HepG2 (cell line): ENCODE results near the gene PXYLP1. TPM values are rescaled to one million over a fixed set of nuclear protein-coding genes. Genes with fewer than 3 reads are reported as not detected.

Experiments
- ATAC-seq: fragments of 200-7000 bp; cut with Tn5 transposase; 3 replicates; pipeline ENCODE4 v1.9.1; 2020; ENCODE audit warnings: mild to moderate bottlenecking, moderate library complexity
- BruUV-seq: library from RNA; stranded (reverse); fragments of 400-500 nt; replicated peaks from 2 replicates; lab custom pipeline; 2021; lab: Mats Ljungman, UMichigan
- CTCF ChIA-PET: fragments of 300-600 bp; formaldehyde crosslinking; extraction: SDS; loops from one replicate; lab custom pipeline; 2021; ENCODE audit warnings: low total read pairs, inconsistent platforms, low intra/inter-chr PET ratio; lab: Yijun Ruan, JAX
- POLR2A ChIA-PET: fragments of 350-600 bp; sonication (Branson Sonifier 250); formaldehyde crosslinking; loops from one replicate; lab custom pipeline; 2020; ENCODE audit warnings: antibody characterized with exemption, inconsistent platforms; lab: Yijun Ruan, JAX
- DNase-seq: peaks from one replicate; pipeline ENCODE4 v3.0.0-alpha.2; 2015; ENCODE audit warnings: low spot score
- FAIRE-seq: peaks from 3 replicates; lab custom pipeline; 2011; peaks lifted over from hg19 to GRCh38; lab: Jason Lieb, UNC
- H2AFZ ChIP-seq: one replicate; pipeline ENCODE4 v1.6.1; 2011; ENCODE audit warnings: low read length, inconsistent platforms
- H3K27ac ChIP-seq: fragments of 300-600 bp; 3 replicates; pipeline ENCODE4 v1.8.0; 2011; ENCODE audit warnings: mixed run types, mild to moderate bottlenecking, mixed read lengths, low read length, inconsistent platforms; ENCODE audit not compliant: insufficient read depth; ENCODE audit errors: extremely low read length
- H3K27me3 ChIP-seq, 2 experiments: fragments of 200-600 bp in 1 of 2; 2 replicates in 1 of 2; 3 replicates in 1 of 2; pipeline versions ENCODE4 v1.6.0 to v1.8.0; 2011; ENCODE audit warnings: low read length in 2 of 2, mild to moderate bottlenecking in 2 of 2, moderate library complexity in 2 of 2, inconsistent platforms in 1 of 2; ENCODE audit not compliant: insufficient read depth in 2 of 2, control insufficient read depth in 1 of 2
- H3K36me3 ChIP-seq, 2 experiments: fragments of 200-600 bp in 1 of 2; replicated peaks in 1 of 2; 2 replicates in 1 of 2; 3 replicates in 1 of 2; pipeline versions ENCODE4 v1.5.1 to v1.8.0; 2011; ENCODE audit warnings: low read length in 2 of 2, inconsistent platforms in 1 of 2; ENCODE audit not compliant: insufficient read depth in 2 of 2, control insufficient read depth in 1 of 2
- H3K4me1 ChIP-seq: 2 replicates; pipeline ENCODE4 v1.5.1; 2012; ENCODE audit warnings: low read length, inconsistent platforms; ENCODE audit not compliant: insufficient read depth
- H3K4me2 ChIP-seq: 2 replicates; pipeline ENCODE4 v1.6.0; 2011; ENCODE audit warnings: low read depth, low read length, inconsistent platforms
- H3K4me3 ChIP-seq, 3 experiments: fragments of 200-600 bp in 1 of 3; sonication (generic), shearing (Covaris generic) in 1 of 3; replicated peaks in 1 of 3; 2 replicates each; pipeline ENCODE4 v1.5.1; 2011 to 2016; ENCODE audit warnings: low read length in 3 of 3, inconsistent platforms in 2 of 3, low read depth in 2 of 3, mild to moderate bottlenecking in 2 of 3, control low read depth in 1 of 3, mixed read lengths in 1 of 3; ENCODE audit not compliant: insufficient read depth in 1 of 3
- H3K79me2 ChIP-seq: one replicate; pipeline ENCODE4 v1.6.1; 2011; ENCODE audit warnings: low read length, inconsistent platforms; ENCODE audit not compliant: insufficient read depth
- H3K9ac ChIP-seq: 2 replicates; pipeline ENCODE4 v1.6.0; 2011; ENCODE audit warnings: mild to moderate bottlenecking, low read depth, low read length, inconsistent platforms; ENCODE audit not compliant: insufficient read depth
- H3K9me3 ChIP-seq: 2 replicates; pipeline ENCODE4 v1.5.1; 2012; ENCODE audit warnings: mild to moderate bottlenecking, low read length
- H4K20me1 ChIP-seq: 2 replicates; pipeline ENCODE4 v1.6.0; 2011; ENCODE audit warnings: inconsistent platforms, mild to moderate bottlenecking, low read length, moderate library complexity; ENCODE audit not compliant: insufficient read depth
- CBX1 ChIP-seq: IDR thresholded peaks from one replicate; pipeline ENCODE4 v1.6.1; 2016; ENCODE audit warnings: antibody characterized with exemption, low read depth
- NR0B2 ChIP-seq: sonication (generic); formaldehyde crosslinking; IDR thresholded peaks from 2 replicates; pipeline ENCODE4 v1.4.0; 2020; ENCODE audit warnings: mild to moderate bottlenecking, missing genetic modification reagents
- RBFOX2 ChIP-seq: fragments of 200-400 bp; formaldehyde crosslinking; IDR thresholded peaks from 2 replicates; pipeline ENCODE4 v1.6.1; 2017; ENCODE audit warnings: low read depth, mild to moderate bottlenecking, low read length
- SMAD9 ChIP-seq: sonication (generic); formaldehyde crosslinking; IDR thresholded peaks from 2 replicates; pipeline ENCODE4 v1.5.1; 2020; ENCODE audit warnings: mild to moderate bottlenecking, missing genetic modification reagents
- SOX13 ChIP-seq, 3 experiments: fragments of 450-650 bp in 1 of 3; sonication (generic) in 1 of 3; formaldehyde crosslinking in 1 of 3; IDR thresholded peaks in 2 of 3; conservative IDR thresholded peaks in 1 of 3; 2 replicates each; pipeline versions ENCODE4 v1.5.0 to v1.6.1; 2016 to 2020; ENCODE audit warnings: antibody characterized with exemption in 1 of 3, mild to moderate bottlenecking in 1 of 3, missing compliant biosample characterization in 1 of 3, missing genetic modification reagents in 1 of 3, moderate library complexity in 1 of 3
- STAG1 ChIP-seq: sonication (generic); formaldehyde crosslinking; IDR thresholded peaks from 2 replicates; pipeline ENCODE4 v1.4.0; 2020; ENCODE audit warnings: missing genetic modification reagents
- STAT5B ChIP-seq: sonication (generic); formaldehyde crosslinking; IDR thresholded peaks from 2 replicates; pipeline ENCODE4 v1.4.0; 2020; ENCODE audit warnings: missing genetic modification reagents
- TEF ChIP-seq: sonication (generic); formaldehyde crosslinking; IDR thresholded peaks from 2 replicates; pipeline ENCODE4 v1.5.0; 2020; ENCODE audit warnings: missing genetic modification reagents
- ZFYVE20 ChIP-seq: sonication (generic); formaldehyde crosslinking; IDR thresholded peaks from 2 replicates; pipeline ENCODE4 v1.8.0; 2023; ENCODE audit warnings: low read depth, mild to moderate bottlenecking, moderate library complexity, missing genetic modification reagents, borderline replicate concordance
- ZNF280D ChIP-seq: sonication (generic); formaldehyde crosslinking; IDR thresholded peaks from 2 replicates; pipeline ENCODE4 v1.5.1; 2020; ENCODE audit warnings: mild to moderate bottlenecking, missing genetic modification reagents
- WGBS: methylation state at CpG from one replicate; pipeline ENCODE4 v1.1.6; 2017; ENCODE audit warnings: low lambda C conversion rate; 5-methylcytosine and 5-hydroxymethylcytosine counted together
- in situ Hi-C: cut with HindIII; loops from 2 replicates; pipeline ENCODE4 v1.10.0; 2017; ENCODE audit warnings: low pct_unique_long_range_greater_than_20kb; ENCODE audit not compliant: extremely low pct_ligation_motif_present
- intact Hi-C: fragments of 100-400 bp; cut with micrococcal nuclease; formaldehyde crosslinking; loops from one replicate; pipeline ENCODE4 v1.10.0; 2022; ENCODE audit not compliant: unreplicated experiment
- polyA plus RNA-seq, 8 experiments: library from polyadenylated mRNA; depleted of rRNA in 3 of 8; stranded (reverse) in 7 of 8; unstranded in 1 of 8; fragments of >200 nt; fragmentation: Illumina TruSeq in 4 of 8; extraction: Trizol in 4 of 8; gene quantifications; 2 replicates each; pipeline versions ENCODE4 v1.2.1 to v1.2.3, GENCODE V29; 2011 to 2016; ENCODE audit warnings: low read depth in 4 of 8, missing spikeins in 1 of 8, mixed read lengths in 1 of 8; ENCODE audit not compliant: insufficient read depth in 1 of 8
- total RNA-seq, 5 experiments: library from RNA; depleted of rRNA; stranded (reverse); fragments of >200 nt; fragmentation: Illumina TruSeq; extraction: Trizol; gene quantifications; 2 replicates each; pipeline ENCODE4 v1.2.3, GENCODE V29; 2016; ENCODE audit warnings: low read depth in 1 of 5

PXYLP1 gene
- total and polyA plus RNA-seq, 2 of the 13 experiments (the other 11 are each of a cell fraction or from before 2014, with no cell fraction given) = 4.9 to 8.1 TPM

GRCh38 chr3:141336672-141337522 lies 105.3 kb downstream of the PXYLP1 start:
- ChIA-PET CTCF (no interaction called here), POLR2A (no interaction called here)
- TF ChIP-seq RBFOX2 (no peak), SOX13 (IDR thresholded peaks at IDR 0.05) (no peak), SOX13 (CRISPR knock-in tag; conservative IDR thresholded peaks at IDR 0.05 in 1 of 2, IDR thresholded peaks at IDR 0.05 in 1 of 2) (peak in 1 of 2 experiments; percentile 23; a peak in 1 of 4 replicates)
- H3K4me1 ChIP-seq = peaks cover 40% of the 10 kb centered on the region
- no TSS peak for BruUV-seq
- H2AFZ ChIP-seq = no peak overlapping the region
- in situ Hi-C loops = no loop called here
- DNase-seq = peak; percentile 56
- ATAC-seq = peak; percentile 50
- H3K9ac ChIP-seq = no peak overlapping the region
- H3K27ac ChIP-seq = no peak overlapping the region
- no peak overlapping the region for H3K4me3 ChIP-seq
- no peaks in the 10 kb centered on the region for H3K9me3 ChIP-seq
- FAIRE-seq = no peak
- H4K20me1 ChIP-seq = no peaks in the 10 kb centered on the region
- no peaks in the 10 kb centered on the region for H3K79me2 ChIP-seq
- H3K4me2 ChIP-seq = no peak overlapping the region
- intact Hi-C loops = no loop called here
- H3K36me3 ChIP-seq = no peaks in the 10 kb centered on the region
- H3K27me3 ChIP-seq = no peaks in the 10 kb centered on the region
- 39% methylated on average over 10 of the region's 12 CpGs for WGBS

GRCh38 chr3:141337523-141337854 lies 105.9 kb downstream of the PXYLP1 start:
- WGBS = 87% methylated on average over 1 of the region's 1 CpG
- no peaks in the 10 kb centered on the region for H3K36me3 ChIP-seq
- ATAC-seq (no peak), DNase-seq (no peak), FAIRE-seq (no peak)
- ChIA-PET POLR2A (no interaction called here), CTCF (no interaction called here)
- in situ Hi-C loops = no loop called here
- H3K27ac ChIP-seq = no peak overlapping the region
- intact Hi-C loops = no loop called here
- no peak overlapping the region for H3K9ac ChIP-seq
- H3K79me2 ChIP-seq = no peaks in the 10 kb centered on the region
- H3K4me2 ChIP-seq = no peak overlapping the region
- no TSS peak for BruUV-seq
- H3K9me3 ChIP-seq = no peaks in the 10 kb centered on the region
- H4K20me1 ChIP-seq = no peaks in the 10 kb centered on the region
- H3K27me3 ChIP-seq = no peaks in the 10 kb centered on the region
- H3K4me1 ChIP-seq = peaks cover 34% of the 10 kb centered on the region
- H3K4me3 ChIP-seq = no peak overlapping the region
- H2AFZ ChIP-seq = no peak overlapping the region
- TF ChIP-seq NR0B2 (no peak), STAG1 (CRISPR knock-in tag) (no peak), STAT5B (CRISPR knock-in tag) (no peak), CBX1 (no peak), ZFYVE20 (no peak), SMAD9 (CRISPR knock-in tag) (no peak), ZNF280D (CRISPR knock-in tag) (no peak), TEF (CRISPR knock-in tag) (no peak)
